Muscle layer of colon (tissue), 2 donors: Measurements from ENCODE around the gene SEZ6.

Experiments
- H3K27ac ChIP-seq: one replicate; pipeline ENCODE4 v1.7.0; 2013; ENCODE audit warnings: low read depth, mild to moderate bottlenecking, low read length, moderate library complexity
- H3K27me3 ChIP-seq, 2 donors: one replicate each; pipeline ENCODE4 v1.7.0; 2013; ENCODE audit warnings: low read length in 2 of 2, mild to moderate bottlenecking in 2 of 2; ENCODE audit not compliant: insufficient read depth in 2 of 2, control insufficient read depth in 1 of 2
- H3K36me3 ChIP-seq: one replicate; pipeline ENCODE4 v1.7.0; 2013; ENCODE audit warnings: mild to moderate bottlenecking, low read length; ENCODE audit not compliant: insufficient read depth
- H3K4me1 ChIP-seq: one replicate; pipeline ENCODE4 v1.7.0; 2013; ENCODE audit warnings: mild to moderate bottlenecking, low read length; ENCODE audit not compliant: insufficient read depth
- H3K4me3 ChIP-seq, 2 donors: one replicate each; pipeline ENCODE4 v1.7.0; 2013; ENCODE audit warnings: low read length in 2 of 2, low read depth in 1 of 2, mild to moderate bottlenecking in 1 of 2, moderate library complexity in 1 of 2
- H3K9ac ChIP-seq: one replicate; pipeline ENCODE4 v1.7.0; 2013; ENCODE audit warnings: low read length
- H3K9me3 ChIP-seq: one replicate; pipeline ENCODE4 v1.7.0; 2013; ENCODE audit warnings: mild to moderate bottlenecking, low read length
- donor health status: abdominal sarcoma.
- donor health status: Adenocarcinoma of cecum.

SEZ6 gene

DNA sequence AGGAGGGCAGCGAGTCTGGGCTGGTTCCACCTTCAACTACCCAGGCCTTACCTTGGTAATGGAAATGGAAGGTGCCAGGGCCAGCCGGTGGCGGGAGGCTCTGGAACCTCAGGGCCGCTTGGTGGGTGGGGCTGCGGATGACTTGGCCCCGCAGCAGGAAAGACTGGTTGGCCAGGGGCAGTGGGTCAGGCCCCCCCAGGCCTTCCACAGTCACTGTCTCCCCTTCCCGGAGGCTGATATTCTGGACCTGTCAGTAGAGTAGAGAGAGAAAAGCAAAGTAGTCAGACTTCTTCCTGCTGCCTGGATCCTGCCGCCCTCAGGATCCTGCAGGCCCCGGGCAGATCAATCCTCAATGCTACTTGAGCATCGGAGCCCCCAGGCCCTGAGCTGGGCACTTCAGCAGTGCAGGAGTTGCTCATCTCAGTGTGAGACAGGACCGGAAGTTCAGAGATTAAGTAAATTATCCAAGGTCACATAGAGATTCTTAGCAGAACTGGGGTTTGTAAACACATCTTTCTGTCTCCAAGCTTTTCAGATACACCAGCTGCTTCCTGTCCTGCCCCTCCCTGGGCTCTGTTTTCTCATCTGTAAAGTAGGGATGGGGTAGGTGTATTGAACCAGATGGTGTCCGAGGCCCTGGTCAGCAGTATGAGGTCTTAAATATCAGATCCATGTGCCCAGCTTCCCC, 36.0 kb downstream of the SEZ6 start:
- H3K9ac ChIP-seq = no peak overlapping the region
- no peaks in the 10 kb centered on the region for H3K9me3 ChIP-seq
- no peak overlapping the region for H3K27ac ChIP-seq
- no peaks in the 10 kb centered on the region for H3K27me3 ChIP-seq
- peaks cover 34% of the 10 kb centered on the region for H3K4me1 ChIP-seq
- H3K36me3 ChIP-seq = no peaks in the 10 kb centered on the region
- no peak overlapping the region for H3K4me3 ChIP-seq

DNA sequence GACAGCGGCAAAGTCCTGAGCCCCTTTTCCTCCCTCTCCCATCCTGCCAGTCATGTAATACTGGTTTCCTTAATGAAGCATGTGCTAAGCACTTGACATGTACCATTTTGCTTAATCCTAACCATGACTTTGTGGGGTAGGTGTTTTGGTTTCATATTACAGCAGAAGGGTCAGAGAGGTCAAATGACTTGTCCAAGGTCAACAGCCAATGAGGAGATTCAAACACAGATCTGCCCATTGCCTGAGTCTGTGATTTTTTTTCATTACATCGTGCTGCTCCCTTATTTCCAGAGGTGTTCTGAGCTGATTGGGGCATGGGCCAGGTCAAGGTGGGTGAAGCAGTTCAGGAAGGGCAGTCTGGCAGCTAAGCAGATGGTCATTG, 36.9 kb downstream of the SEZ6 start:
- H3K27me3 ChIP-seq = no peaks in the 10 kb centered on the region
- H3K9me3 ChIP-seq = no peaks in the 10 kb centered on the region
- H3K4me3 ChIP-seq = no peak overlapping the region
- no peak overlapping the region for H3K9ac ChIP-seq
- H3K27ac ChIP-seq = no peak overlapping the region
- H3K4me1 ChIP-seq = peaks cover 34% of the 10 kb centered on the region
- no peaks in the 10 kb centered on the region for H3K36me3 ChIP-seq

DNA sequence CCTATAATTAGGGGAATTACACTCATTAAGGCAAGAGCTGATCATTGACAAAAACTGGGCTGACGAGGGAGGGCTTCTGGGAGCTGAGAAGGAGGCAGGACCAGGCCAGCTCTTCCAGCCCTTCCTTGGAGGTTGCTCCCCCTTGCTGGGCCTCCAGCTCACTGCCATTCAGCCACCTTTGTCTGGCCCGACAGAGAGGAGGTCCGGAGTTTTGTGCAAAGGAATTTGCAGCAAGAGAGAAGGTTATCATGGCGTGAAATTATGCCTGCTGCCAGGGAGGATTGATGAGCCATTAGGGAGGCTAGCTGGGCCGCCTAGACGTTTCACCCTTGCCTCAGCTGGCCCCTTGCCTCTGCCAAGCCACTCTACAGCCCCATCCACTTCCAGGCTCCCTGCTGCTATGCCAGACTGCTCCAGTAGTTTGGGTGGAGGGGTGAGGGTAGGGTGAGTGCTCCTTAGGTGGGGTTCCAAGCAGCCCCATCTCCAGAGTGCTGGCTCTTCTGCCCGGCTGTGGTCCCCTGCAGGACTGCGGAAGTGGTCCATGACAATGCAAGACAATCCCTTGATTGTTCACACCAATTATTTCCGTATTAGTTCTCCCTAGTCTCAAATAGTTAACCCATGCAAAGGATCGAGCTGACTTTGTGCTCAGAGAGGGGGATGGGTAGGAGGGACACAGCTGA, 37.5 kb downstream of the SEZ6 start:
- H3K9me3 ChIP-seq = no peaks in the 10 kb centered on the region
- no peak overlapping the region for H3K9ac ChIP-seq
- H3K4me3 ChIP-seq = no peak overlapping the region
- no peak overlapping the region for H3K27ac ChIP-seq
- no peaks in the 10 kb centered on the region for H3K27me3 ChIP-seq
- H3K36me3 ChIP-seq = no peaks in the 10 kb centered on the region
- H3K4me1 ChIP-seq = peaks cover 28% of the 10 kb centered on the region

DNA sequence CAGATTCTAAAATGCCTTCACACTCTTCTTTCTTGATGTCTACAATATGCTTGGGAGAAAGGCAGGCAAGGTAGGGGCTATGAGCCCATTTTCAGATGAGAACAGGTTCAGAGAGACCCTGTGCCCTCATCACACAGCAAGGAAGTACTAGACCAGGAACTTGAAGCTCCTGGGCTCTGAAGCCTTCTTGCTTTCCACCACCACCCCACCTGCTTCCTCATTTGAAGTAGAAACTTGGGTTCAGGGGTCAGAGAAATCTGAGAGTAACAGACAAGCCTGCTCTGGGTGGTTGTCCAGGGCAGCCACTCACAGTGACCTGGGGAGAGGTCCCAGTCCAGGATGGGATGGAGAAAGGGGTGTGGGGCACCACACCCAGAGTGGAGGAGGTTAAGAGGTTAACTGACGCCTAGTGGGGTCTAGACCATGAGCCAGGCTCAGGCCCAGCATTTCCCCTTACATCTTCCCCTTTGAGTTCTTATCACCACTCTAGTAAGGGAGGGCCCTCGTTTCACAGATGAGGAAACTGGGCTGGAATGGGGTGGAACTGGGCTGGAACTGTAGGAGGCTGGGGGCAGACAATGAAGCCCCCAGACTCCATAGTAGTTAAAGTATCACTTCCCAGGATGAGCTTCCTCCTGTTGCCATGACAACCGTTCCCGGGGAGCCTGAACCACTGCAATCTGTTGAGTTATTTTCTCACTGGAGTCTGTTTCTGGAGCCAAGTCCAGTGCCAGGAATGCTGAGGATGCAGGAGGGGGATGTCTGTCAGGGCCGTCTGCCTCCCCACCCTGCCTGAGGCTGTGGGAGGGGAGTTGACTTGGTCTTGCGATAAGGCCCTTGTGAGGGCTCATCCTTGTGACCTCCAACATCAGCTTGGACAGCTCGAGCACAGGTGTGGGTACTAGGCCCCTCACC, 38.4 kb downstream of the SEZ6 start:
- Histone ChIP-seq H3K36me3 (no peaks in the 10 kb centered on the region), H3K4me3 (no peak overlapping the region), H3K27ac (no peak overlapping the region), H3K9me3 (no peaks in the 10 kb centered on the region), H3K9ac (no peak overlapping the region), H3K27me3 (no peaks in the 10 kb centered on the region), H3K4me1 (peaks cover 24% of the 10 kb centered on the region)

DNA sequence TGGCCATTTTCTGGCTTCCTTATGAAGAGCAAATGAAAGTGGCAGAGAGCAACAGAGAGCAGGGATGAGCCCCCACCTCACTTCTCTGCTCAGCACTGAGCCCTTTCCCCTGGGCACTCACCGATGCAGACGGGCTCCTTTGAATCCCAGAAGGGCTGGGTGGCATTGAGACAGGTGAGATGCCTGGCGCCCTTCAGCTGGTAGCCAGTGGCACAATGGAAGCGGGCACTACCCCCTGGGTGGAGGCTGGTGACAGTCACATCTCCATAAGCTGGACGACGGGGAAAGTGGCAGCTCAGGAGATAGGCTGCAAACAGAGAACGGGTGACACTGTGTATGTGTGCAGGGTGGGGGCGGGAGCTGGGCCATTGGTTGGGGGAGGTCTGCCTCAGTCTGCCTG, 42.0 kb downstream of the SEZ6 start:
- H3K27ac ChIP-seq = no peak overlapping the region
- no peaks in the 10 kb centered on the region for H3K36me3 ChIP-seq
- no peak overlapping the region for H3K4me3 ChIP-seq
- H3K9me3 ChIP-seq = no peaks in the 10 kb centered on the region
- H3K27me3 ChIP-seq = no peaks in the 10 kb centered on the region
- H3K4me1 ChIP-seq = peaks cover 6% of the 10 kb centered on the region
- no peak overlapping the region for H3K9ac ChIP-seq

DNA sequence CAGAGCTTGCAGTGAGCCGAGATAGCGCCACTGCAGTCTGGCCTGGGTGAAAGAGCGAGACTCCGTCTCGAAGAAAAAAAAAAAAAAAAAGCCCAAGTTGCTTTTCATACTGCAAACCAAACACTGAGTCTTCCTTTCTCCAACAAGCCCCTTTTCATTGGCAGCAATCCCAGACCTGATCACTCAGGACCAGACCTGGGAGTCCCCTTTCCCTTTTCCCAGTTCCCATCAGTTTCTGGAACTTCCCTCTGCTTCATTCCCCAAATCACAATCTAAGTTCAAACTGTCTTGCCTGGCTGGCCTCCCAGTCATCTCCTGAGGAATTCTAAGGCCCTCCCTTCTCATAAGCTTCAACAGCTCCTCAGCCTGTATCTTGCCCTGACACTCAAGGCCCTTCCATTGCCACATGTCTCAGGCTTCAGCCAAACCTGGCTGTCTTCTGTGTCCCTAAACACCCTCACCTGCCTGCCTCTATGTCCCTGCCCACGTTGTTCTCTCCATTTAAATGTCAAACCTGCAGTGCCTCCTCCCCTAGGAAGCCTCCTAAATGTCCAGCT, 42.7 kb downstream of the SEZ6 start:
- H3K9ac ChIP-seq = no peak overlapping the region
- peaks cover 1% of the 10 kb centered on the region for H3K4me1 ChIP-seq
- no peaks in the 10 kb centered on the region for H3K27me3 ChIP-seq
- no peaks in the 10 kb centered on the region for H3K9me3 ChIP-seq
- no peak overlapping the region for H3K27ac ChIP-seq
- no peak overlapping the region for H3K4me3 ChIP-seq
- no peaks in the 10 kb centered on the region for H3K36me3 ChIP-seq

DNA sequence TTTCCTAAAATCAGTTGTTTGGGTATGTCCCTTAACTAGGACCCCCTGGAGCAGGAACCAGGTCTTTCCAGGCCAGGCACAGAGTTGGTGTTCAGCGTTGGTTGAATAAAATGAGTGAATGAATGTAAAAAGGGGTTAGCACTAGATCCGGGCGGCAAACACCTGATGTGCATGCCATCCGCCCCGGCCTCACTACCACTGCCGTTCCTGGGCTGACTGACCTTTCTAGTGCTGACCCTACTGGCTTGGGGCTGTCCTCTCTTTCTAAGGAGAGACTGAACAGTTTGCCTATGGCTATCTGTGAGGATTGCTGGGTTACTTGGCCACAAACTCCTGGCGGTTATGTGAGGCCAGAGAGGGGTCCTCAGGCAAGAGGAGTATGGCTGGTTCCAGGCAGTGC, 44.4 kb downstream of the SEZ6 start:
- no peaks in the 10 kb centered on the region for H3K36me3 ChIP-seq
- H3K27ac ChIP-seq = no peak overlapping the region
- H3K4me1 ChIP-seq = no peaks in the 10 kb centered on the region
- no peak overlapping the region for H3K4me3 ChIP-seq
- H3K9ac ChIP-seq = no peak overlapping the region
- no peaks in the 10 kb centered on the region for H3K27me3 ChIP-seq
- no peaks in the 10 kb centered on the region for H3K9me3 ChIP-seq

DNA sequence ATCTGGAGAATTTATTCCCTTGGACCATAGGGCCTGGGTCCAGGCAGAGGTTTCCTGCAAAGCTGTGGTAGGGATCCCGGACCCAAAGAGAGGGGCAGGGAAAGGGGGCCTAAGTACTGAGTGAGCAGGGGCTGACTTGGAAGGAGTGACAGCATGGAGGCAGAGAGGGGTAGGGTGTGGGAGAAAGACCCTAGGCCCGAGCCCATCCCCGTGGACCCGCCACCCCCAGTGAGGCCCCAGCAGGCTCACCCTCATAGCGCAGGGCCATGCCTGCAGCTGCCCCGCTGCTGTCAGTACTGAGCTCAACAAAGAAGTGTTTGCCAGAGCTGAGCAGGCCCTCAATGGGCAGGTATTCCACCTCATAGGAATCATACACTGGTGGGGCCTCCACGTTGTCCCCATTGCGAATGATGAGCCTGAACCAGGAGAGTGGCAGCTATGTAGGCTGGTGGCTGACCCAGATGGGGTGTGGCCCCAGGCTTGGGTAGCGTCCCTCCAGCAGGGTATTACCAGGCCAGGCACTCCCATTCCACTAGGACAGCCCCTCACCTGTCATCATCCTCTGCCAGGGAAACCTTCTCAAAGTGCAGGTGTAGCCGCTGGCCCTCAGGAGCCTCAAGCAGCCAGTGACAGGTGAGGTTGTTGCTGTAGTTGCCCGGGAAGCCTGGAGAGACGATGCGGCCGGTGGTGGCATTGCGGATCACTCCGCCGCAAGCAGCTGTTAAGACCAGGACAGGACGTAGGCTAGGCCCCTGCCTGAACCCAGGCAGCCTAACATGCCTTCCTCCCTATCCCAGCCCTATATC, 45.4 kb downstream of the SEZ6 start:
- H3K9ac ChIP-seq = no peak overlapping the region
- no peaks in the 10 kb centered on the region for H3K4me1 ChIP-seq
- H3K27me3 ChIP-seq = no peaks in the 10 kb centered on the region
- no peak overlapping the region for H3K27ac ChIP-seq
- no peaks in the 10 kb centered on the region for H3K9me3 ChIP-seq
- H3K36me3 ChIP-seq = no peaks in the 10 kb centered on the region
- H3K4me3 ChIP-seq = no peak overlapping the region

DNA sequence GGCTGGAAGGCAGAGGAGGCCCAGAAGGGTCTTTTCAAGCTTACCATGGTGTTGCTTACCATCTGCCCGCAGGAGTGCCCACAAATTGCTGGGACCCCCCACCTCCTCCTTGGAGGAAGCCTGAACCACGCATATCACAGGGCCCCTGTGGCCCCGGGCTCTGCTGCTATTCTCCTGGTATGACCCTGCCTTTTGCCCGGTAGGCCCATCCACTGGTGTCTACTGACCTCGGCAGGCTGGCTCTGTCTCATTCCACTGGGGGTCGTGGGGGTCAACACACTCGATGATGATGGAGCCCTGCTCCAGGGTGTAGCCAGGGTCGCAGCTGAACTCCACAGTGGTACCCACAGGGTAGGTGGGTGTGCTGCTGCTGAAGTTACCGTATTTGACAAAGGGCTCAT, 46.4 kb downstream of the SEZ6 start:
- Histone ChIP-seq H3K36me3 (no peaks in the 10 kb centered on the region), H3K27me3 (no peaks in the 10 kb centered on the region), H3K9me3 (no peaks in the 10 kb centered on the region), H3K9ac (no peak overlapping the region), H3K27ac (no peak overlapping the region), H3K4me3 (no peak overlapping the region), H3K4me1 (no peaks in the 10 kb centered on the region)

DNA sequence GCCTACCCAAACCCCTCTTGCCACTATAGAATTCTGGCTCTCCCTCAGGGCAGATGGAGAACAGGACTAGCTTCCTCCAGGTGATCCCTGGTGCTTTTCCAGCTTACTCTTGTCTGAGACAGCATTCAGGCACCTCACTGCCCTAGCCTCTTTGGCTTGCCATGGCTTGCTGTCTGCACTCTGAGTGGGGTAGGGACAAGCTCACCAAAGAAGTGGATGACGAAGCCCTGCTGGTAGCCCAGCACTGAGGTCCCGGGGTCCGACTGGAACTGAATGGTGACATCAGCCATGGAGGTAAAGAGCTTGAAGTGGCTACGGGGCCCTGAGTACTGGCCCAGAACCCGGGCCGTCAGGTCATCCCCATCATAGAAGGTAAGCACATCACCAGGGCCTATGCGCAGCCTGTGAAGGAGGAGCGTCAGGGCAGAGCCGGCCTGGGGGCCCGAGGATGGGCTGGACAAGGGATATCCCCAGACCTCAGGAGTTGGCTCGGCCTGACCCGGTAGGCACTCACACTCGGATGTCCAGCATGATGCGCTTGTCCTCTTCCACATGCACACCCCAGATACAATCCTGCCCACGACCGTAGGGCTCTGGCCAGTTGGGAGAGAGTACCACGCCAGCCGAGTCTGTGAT, 46.9 kb downstream of the SEZ6 start:
- Histone ChIP-seq H3K9me3 (no peaks in the 10 kb centered on the region), H3K4me3 (no peak overlapping the region), H3K4me1 (no peaks in the 10 kb centered on the region), H3K36me3 (no peaks in the 10 kb centered on the region), H3K27me3 (no peaks in the 10 kb centered on the region), H3K9ac (no peak overlapping the region), H3K27ac (no peak overlapping the region)
